ENCODE data around the gene PCDHGC5.

PCDHGC5 gene
- 0 to 0.36 (median 0.04) reads per million in 4 donors for total RNA-seq

DNA sequence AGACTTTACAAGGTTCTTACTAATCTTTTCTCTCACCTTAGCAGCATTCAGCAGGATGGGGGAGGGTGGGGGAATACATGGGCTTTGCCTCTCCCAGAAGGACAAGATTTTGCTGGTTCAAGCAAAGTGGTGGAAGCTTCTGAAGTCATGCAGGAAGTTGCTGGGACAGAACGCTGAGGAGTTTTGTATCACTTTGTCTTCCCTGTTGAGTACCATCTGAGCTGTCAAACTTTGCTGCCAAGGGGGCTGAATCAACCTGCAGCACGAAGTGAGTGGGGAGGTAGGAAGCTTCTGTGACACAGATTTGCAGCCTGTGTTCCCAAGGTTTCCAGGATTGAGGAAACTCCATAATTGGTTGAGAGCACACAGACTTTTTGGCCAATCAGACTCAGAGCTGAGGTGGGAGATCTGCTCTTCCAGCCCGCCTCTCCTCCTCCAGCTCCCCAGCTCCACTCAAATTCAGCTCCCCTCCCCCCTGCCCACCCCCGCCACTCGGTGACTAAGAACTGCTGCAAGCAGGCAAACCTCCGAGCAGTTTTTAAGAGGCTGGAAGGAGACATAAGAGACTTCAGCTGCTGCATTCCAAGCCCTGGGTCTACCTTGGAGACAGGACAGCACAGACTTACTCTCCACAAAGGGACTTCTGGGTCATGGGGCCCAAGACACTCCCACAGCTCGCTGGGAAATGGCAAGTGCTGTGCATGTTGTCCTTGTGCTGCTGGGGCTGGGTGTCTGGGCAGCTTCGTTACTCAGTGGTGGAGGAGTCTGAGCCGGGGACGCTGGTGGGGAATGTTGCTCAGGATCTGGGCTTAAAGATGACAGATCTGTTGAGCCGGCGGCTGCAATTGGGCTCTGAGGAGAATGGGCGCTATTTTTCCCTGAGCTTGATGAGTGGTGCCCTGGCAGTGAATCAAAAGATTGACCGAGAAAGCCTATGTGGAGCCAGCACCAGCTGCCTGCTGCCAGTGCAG lies at the start of gene PCDHGC5:
TSS of gene PCDHGC5 (plus strand) at position 491 of the 971 bp plus-strand sequence. CDS start at position 651, 160 bp downstream.
- no peak for DNase-seq

DNA sequence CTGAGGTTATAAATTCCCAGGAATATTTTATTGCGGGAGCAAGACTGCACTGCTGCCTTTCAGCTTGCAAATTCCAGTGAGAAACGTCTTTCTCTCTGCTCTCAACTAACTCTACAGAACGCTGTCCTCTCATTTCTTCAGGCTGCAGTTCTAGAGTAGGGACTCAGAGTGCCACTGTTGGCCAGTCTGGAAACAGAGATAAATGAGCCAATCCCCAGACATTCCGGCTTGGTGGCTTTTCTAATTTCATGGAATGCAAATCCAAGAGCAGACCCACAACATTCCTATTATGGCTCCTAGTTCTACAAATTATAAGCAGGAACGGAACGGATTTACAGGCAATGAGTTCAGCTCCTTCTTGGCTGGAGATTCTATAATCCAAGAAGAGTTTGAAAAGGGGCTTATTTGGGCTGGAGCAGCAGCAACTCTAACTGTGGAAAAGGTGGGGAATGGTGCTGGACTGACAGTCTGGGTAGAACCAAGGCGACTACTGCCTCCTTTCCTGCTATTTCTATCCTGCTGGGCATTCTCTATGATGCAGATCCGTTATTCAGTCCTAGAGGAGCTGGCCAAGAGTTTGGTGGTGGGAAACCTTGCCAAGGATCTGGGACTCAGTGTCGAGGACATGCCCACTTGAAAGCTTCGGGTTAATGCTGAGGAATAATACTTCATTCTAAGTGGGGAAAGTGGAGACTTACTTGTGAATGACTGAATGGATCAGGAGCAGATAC lies 49.3 kb upstream of the PCDHGC5 start:
- no peak for DNase-seq

DNA sequence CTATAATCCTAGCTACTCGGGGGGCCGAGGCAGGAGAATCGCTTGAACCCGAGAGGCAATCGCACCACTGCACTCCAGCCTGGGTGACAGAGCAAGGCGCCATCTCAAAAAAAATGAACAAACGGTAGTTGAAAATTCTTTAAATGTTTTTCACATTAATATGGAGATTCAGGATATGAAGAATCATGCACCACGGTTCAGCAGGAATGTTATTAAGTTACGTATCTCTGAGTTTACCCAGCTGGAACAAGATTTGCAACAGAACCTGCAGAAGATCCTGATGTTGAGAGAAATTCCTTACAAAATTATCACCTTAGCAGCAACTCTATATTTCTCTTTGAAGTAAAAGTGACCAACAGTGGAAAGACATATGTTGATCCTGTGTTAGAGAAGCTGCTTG lies 48.5 kb upstream of the PCDHGC5 start:
- no peak for DNase-seq

DNA sequence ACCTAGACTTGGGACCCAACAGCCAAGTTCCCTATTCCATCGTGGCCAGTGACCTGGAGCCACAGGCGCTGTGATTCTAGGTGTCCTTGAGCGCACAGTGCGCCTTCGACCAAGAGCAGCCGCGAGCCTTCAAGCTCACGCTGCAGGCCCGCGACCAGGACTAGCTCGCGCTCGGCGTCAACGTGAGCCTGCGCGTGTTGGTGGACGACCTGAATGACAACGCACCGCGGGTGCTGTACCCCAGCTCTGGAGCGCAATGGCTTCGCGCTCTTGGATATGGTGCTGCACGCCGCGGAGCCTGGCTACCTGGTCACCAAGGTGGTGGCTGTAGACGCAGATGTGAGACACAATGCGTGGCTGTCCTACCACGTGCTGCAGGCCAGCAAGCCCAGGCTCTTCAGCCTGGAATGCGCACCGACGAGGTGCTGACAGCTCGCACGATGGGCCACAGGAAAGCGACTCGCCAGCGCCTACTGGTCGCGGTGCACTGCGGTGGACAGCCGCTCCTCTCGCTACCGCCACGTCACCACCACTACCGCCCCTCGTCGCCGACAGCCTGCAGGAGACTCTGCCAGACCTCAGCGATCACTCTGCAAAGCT lies 47.2 kb upstream of the PCDHGC5 start:
- no peak for DNase-seq

DNA sequence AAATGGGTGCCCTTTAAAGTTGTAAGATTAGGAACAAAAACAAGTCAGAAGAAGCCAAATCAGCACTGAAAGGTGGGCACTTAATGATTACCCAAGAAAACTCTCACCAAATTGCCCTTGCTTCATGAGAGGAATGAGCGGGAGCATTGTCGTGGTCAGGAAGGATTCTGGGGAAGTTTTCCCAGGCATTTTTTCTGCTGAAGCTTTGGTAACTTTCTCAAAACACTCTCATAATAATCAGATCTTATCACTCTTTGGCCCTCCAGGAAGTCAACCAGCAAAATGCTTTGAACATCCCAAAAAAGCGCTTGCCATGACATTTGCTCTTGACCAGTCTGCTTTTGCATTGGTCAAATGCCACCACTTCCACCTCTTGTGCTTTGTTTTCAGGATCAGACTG lies 23.5 kb upstream of the PCDHGC5 start:
- no peak for DNase-seq

DNA sequence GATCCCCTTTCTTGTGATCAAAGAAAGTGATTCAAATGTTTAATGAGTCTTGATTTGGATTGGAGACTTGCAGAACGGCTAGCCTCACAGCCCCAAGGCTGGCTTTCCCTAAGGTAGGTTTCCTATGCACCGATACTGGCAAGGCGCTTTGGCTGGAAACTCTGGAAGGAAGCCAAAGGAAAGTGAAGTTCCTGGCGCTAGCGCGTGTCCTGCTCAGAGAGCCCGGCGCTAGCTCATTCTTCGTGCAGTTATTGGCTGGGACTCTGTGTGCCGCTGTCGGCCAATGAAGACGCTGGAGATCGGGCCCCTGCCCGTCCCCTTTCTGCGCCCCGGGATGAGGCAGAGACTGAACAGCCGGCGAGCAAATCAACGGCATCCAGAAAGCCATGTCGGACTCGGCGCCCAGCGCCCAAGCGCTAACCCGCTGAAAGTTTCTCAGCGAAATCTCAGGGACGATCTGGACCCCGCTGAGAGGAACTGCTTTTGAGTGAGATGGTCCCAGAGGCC lies 13.2 kb upstream of the PCDHGC5 start, which contains the start of gene PCDHGC3:
TSS of gene PCDHGC3 (plus strand) at position 342 of the 507 bp plus-strand sequence. CDS start at position 493, 151 bp downstream.
- peak in 2 of 5 donors; percentile 13 to 25 for DNase-seq

DNA sequence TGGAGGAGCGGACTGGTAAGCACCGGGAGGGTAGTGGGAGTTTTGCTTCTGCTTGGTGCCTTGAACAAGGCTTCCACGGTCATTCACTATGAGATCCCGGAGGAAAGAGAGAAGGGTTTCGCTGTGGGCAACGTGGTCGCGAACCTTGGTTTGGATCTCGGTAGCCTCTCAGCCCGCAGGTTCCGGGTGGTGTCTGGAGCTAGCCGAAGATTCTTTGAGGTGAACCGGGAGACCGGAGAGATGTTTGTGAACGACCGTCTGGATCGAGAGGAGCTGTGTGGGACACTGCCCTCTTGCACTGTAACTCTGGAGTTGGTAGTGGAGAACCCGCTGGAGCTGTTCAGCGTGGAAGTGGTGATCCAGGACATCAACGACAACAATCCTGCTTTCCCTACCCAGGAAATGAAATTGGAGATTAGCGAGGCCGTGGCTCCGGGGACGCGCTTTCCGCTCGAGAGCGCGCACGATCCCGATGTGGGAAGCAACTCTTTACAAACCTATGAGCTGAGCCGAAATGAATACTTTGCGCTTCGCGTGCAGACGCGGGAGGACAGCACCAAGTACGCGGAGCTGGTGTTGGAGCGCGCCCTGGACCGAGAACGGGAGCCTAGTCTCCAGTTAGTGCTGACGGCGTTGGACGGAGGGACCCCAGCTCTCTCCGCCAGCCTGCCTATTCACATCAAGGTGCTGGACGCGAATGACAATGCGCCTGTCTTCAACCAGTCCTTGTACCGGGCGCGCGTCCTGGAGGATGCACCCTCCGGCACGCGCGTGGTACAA lies 12.6 kb upstream of the PCDHGC5 start:
- no peak for DNase-seq

DNA sequence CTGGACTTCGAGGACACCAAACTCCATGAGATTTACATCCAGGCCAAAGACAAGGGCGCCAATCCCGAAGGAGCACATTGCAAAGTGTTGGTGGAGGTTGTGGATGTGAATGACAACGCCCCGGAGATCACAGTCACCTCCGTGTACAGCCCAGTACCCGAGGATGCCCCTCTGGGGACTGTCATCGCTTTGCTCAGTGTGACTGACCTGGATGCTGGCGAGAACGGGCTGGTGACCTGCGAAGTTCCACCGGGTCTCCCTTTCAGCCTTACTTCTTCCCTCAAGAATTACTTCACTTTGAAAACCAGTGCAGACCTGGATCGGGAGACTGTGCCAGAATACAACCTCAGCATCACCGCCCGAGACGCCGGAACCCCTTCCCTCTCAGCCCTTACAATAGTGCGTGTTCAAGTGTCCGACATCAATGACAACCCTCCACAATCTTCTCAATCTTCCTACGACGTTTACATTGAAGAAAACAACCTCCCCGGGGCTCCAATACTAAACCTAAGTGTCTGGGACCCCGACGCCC lies 11.8 kb upstream of the PCDHGC5 start:
- no peak for DNase-seq

DNA sequence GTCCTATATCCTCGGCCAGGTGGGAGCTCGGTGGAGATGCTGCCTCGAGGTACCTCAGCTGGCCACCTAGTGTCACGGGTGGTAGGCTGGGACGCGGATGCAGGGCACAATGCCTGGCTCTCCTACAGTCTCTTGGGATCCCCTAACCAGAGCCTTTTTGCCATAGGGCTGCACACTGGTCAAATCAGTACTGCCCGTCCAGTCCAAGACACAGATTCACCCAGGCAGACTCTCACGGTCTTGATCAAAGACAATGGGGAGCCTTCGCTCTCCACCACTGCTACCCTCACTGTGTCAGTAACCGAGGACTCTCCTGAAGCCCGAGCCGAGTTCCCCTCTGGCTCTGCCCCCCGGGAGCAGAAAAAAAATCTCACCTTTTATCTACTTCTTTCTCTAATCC lies 11.1 kb upstream of the PCDHGC5 start:
- DNase-seq: no peak

DNA sequence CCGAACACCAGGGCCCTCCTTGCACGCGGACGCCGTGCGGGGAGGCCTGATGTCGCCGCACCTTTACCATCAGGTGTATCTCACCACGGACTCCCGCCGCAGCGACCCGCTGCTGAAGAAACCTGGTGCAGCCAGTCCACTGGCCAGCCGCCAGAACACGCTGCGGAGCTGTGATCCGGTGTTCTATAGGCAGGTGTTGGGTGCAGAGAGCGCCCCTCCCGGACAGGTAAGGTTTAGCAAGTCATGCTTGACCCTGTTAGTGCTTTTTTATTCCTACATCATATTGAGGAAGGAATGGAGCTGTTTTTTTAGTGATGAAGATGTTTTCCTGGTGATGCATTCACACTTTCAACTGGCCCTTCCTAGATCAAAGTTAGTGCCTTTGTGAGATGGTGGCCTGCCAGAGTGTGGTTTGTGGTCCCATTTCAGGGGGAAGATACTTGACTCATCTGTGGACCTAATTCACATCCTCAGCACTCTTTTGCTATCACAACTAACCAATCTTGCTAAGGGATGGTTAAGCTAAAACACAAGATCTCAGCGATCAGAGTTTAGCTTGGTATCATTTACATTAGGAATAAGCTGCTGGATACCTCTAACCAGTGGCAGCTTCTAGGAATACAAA lies 10.4 kb upstream of the PCDHGC5 start:
- DNase-seq: no peak

DNA sequence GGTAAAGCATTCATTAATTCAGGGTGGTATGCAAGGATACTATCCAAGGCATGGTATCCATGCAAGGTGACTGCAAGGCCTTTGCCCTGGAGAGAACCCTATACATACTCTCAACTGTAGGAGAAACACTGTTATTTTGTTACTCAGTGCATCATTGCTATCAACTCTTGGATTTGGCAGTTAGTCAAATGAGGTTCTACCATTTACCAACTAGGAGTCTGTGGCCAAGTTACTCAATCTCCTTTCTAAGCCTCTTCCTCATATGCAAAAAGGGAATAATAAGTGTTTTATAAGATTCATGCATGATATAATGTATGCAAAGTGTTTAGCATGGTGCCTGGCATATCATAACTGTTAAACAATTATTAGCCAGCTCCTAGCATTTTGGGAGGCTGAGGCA lies 9.1 kb upstream of the PCDHGC5 start:
- DNase-seq: no peak

DNA sequence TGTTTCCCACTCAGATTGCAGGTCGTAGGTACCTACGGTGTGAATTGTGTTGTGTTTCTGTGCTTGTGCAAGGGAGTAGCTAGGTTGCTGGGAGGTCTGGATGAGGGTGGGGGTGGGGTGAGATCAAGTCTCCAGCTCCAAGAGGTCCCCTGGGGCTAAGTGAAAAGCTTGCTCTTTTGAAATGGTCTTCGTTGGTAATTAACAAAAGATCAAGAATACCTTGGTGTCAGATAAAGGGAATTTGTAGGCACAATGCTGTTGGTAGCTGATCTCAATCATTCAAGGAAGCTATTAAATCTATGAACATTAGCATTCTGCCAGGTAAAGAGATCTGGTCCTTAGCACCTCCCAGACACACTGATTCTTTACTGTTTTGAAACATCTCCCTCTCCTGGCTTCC lies 5.0 kb upstream of the PCDHGC5 start:
- DNase-seq: no peak

DNA sequence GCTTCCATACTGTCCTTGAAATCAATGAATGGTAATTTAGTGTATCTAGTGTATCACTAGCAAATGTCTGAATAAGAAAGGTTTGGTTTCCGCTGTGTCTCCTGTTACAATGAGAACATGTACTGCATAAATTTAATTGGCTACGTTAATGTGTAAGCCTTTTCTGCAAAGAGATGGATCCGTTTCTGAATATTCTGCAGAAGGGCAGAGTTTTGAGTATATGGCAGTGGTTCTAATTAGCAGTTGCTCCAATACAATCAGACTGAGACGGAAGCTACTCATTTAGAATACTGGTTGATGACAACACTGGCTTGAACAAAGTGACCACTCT lies 4.6 kb upstream of the PCDHGC5 start:
- no peak for DNase-seq

DNA sequence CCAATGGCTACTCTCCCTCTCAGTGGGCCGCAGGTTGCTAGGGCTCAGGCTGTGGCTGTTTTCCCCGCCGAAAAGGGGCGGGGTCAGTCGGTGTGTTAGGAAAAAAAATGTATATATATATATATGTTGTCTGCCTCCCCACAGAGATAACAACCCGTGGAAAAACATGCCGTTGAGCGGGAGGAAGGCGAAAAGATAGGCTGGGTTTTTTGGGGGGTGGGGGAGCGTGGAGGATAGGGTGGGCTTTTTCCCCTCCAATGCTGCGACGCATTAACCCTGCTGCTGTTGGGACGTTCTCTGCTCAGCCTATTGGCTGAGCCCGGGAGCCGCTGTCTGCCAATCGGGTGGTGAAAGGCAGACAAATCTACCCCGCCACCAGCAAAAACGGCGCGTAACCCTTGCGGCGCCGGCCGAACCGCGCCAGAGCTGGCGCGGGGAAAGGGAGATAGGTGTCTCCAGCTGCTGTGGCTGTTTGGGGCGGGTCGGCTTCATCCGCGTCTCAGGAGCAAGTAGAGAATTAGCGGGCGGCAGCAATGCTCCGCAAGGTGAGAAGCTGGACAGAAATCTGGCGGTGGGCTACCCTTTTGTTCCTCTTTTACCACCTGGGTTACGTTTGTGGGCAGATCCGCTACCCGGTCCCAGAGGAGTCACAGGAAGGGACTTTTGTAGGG lies 4.1 kb upstream of the PCDHGC5 start, which contains the start of gene PCDHGC4:
TSS of gene PCDHGC4 (plus strand) at position 390 of the 671 bp plus-strand sequence. CDS start at position 534, 144 bp downstream.
- no peak for DNase-seq

DNA sequence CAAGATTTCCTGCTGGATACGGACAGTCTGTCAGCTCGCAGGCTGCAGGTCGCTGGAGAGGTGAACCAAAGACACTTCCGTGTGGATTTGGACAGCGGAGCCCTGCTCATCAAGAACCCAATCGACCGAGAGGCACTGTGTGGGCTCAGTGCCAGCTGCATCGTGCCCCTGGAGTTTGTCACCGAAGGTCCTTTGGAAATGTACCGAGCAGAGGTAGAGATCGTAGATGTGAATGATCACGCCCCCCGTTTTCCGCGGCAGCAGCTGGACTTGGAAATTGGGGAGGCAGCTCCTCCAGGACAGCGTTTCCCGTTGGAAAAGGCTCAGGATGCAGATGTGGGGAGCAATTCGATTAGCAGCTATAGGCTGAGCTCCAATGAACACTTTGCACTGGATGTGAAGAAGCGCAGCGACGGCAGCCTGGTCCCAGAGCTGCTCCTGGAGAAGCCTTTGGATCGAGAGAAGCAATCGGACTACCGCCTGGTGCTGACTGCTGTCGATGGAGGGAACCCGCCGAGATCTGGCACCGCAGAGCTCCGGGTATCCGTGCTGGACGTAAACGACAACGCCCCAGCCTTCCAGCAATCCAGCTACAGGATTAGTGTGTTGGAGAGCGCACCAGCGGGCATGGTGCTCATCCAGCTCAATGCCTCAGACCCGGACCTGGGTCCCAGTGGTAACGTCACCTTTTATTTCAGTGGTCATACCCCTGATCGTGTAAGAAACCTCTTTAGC lies 3.4 kb upstream of the PCDHGC5 start:
- no peak for DNase-seq

DNA sequence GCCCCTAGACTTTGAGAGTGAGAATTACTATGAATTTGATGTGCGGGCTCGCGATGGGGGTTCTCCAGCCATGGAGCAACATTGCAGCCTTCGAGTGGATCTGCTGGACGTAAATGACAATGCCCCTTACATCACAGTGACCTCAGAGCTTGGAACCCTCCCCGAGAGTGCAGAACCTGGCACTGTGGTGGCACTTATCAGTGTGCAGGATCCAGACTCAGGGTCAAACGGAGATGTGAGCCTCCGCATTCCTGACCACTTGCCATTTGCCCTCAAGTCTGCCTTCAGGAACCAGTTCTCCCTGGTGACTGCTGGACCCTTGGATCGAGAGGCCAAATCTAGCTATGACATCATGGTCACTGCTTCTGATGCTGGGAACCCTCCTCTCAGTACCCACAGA lies 2.8 kb upstream of the PCDHGC5 start:
- DNase-seq: no peak

DNA sequence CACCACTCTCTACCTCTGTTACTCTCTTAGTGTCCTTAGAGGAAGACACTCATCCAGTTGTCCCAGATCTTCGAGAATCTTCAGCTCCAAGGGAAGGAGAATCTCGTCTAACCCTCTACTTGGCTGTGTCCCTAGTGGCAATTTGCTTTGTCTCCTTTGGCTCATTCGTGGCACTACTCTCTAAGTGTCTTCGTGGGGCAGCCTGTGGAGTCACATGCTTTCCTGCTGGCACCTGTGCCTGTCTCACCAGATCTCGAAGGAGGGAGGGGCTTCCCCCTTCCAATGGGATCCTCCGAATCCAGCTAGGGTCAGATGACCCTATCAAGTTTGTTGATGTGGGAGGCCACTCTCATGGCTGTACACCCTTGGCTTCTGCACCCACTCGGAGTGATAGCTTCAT lies 1.8 kb upstream of the PCDHGC5 start:
- no peak for DNase-seq

DNA sequence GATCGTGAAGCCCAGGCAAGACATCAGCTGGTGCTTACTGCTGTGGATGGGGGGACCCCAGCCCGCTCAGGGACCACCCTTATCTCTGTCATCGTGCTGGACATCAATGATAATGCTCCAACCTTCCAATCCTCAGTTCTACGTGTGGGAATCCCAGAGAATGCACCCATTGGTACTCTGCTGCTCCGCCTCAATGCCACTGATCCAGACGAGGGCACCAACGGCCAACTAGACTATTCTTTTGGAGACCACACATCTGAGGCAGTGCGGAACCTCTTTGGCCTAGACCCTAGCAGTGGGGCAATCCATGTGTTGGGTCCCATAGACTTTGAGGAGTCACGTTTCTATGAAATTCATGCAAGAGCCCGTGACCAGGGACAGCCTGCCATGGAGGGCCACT lies 960 bp downstream of the PCDHGC5 start:
- DNase-seq: no peak

DNA sequence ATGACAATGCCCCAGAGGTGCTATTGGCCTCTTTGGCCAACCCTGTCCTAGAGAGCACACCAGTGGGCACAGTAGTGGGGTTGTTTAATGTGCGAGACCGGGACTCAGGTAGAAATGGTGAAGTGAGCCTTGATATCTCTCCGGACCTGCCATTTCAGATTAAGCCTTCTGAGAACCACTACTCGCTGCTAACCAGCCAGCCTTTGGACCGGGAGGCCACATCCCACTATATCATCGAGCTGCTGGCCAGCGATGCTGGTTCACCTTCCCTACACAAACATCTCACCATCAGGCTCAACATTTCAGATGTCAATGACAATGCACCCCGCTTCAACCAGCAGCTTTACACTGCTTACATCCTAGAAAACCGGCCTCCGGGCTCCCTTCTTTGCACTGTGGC lies 1.4 kb downstream of the PCDHGC5 start:
- DNase-seq: no peak

DNA sequence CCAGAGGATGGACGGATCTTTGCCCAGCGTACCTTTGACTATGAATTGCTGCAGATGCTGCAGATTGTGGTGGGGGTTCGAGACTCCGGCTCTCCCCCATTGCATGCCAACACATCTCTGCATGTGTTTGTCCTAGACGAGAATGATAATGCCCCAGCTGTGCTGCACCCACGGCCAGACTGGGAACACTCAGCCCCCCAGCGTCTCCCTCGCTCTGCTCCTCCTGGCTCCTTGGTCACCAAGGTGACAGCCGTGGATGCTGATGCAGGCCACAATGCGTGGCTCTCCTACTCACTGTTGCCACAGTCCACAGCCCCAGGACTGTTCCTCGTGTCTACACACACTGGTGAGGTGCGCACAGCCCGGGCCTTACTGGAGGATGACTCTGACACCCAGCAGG lies 1.9 kb downstream of the PCDHGC5 start:
- no peak for DNase-seq
